HepG2 (cell line): ENCODE data around the gene SMC1B. TPM values are rescaled to one million over a fixed set of nuclear protein-coding genes. Genes with fewer than 3 reads are reported as not detected.

Experiments used
- ATF2 ChIP-seq: sonication (generic); formaldehyde crosslinking; IDR thresholded peaks from 2 replicates; pipeline ENCODE4 v1.4.0; 2020; ENCODE audit warnings: missing genetic modification reagents
- DMTF1 ChIP-seq: sonication (generic); formaldehyde crosslinking; IDR thresholded peaks from 2 replicates; pipeline ENCODE4 v1.4.0; 2020; ENCODE audit warnings: mild to moderate bottlenecking, missing genetic modification reagents
- IRF2 ChIP-seq: IDR thresholded peaks from 2 replicates; pipeline ENCODE4 v1.6.1; 2018; ENCODE audit warnings: missing genetic modification reagents, missing compliant biosample characterization
- RNF219 ChIP-seq: sonication (generic); formaldehyde crosslinking; IDR thresholded peaks from 2 replicates; pipeline ENCODE4 v1.5.0; 2020; ENCODE audit warnings: mild to moderate bottlenecking, missing genetic modification reagents
- THAP9 ChIP-seq: sonication (generic); formaldehyde crosslinking; IDR thresholded peaks from 2 replicates; pipeline ENCODE4; 2020; ENCODE audit warnings: missing genetic modification reagents, mild to moderate bottlenecking, borderline replicate concordance
- TMF1 ChIP-seq: sonication (generic); formaldehyde crosslinking; IDR thresholded peaks from 2 replicates; pipeline ENCODE4 v1.8.1; 2022; ENCODE audit warnings: low read depth, missing genetic modification reagents
- YEATS2 ChIP-seq: sonication (generic); formaldehyde crosslinking; IDR thresholded peaks from 2 replicates; pipeline ENCODE4 v1.4.0; 2020; ENCODE audit warnings: missing genetic modification reagents, borderline replicate concordance
- ZNF142 ChIP-seq: sonication (generic); formaldehyde crosslinking; IDR thresholded peaks from 2 replicates; pipeline ENCODE4 v1.4.0; 2020; ENCODE audit warnings: missing genetic modification reagents
- ZNF224 ChIP-seq: sonication (generic); formaldehyde crosslinking; IDR thresholded peaks from 2 replicates; pipeline ENCODE4 v1.5.0; 2020; ENCODE audit warnings: mild to moderate bottlenecking, missing genetic modification reagents
- ZNF256 ChIP-seq: sonication (generic); formaldehyde crosslinking; conservative IDR thresholded peaks from 2 replicates; pipeline ENCODE4 v1.4.0; 2020; ENCODE audit warnings: missing genetic modification reagents
- ZNF292 ChIP-seq: sonication (generic); formaldehyde crosslinking; IDR thresholded peaks from 2 replicates; pipeline ENCODE4 v1.8.1; 2022; ENCODE audit warnings: mild to moderate bottlenecking, low read depth, missing genetic modification reagents, borderline replicate concordance
- ZNF878 ChIP-seq: sonication (generic); formaldehyde crosslinking; IDR thresholded peaks from 2 replicates; pipeline ENCODE4 v1.8.1; 2023; ENCODE audit warnings: mild to moderate bottlenecking, missing genetic modification reagents, moderate library complexity
- polyA plus RNA-seq, 8 experiments: library from polyadenylated mRNA; depleted of rRNA in 3 of 8; stranded (reverse) in 7 of 8; unstranded in 1 of 8; fragments of >200 nt; fragmentation: Illumina TruSeq in 4 of 8; extraction: Trizol in 4 of 8; gene quantifications; 2 replicates each; pipeline versions ENCODE4 v1.2.1 to v1.2.3, GENCODE V29; 2011 to 2016; ENCODE audit warnings: low read depth in 4 of 8, missing spikeins in 1 of 8, mixed read lengths in 1 of 8; ENCODE audit not compliant: insufficient read depth in 1 of 8
- total RNA-seq, 5 experiments: library from RNA; depleted of rRNA; stranded (reverse); fragments of >200 nt; fragmentation: Illumina TruSeq; extraction: Trizol; gene quantifications; 2 replicates each; pipeline ENCODE4 v1.2.3, GENCODE V29; 2016; ENCODE audit warnings: low read depth in 1 of 5

Gene SMC1B
- total and polyA plus RNA-seq, 2 of the 13 experiments (the other 11 are each of a cell fraction or from before 2014, with no cell fraction given) = not detected

- TF ChIP-seq THAP9 (CRISPR knock-in tag) = no peak
- TF ChIP-seq TMF1 = no peak
- peak; percentile 84; the same call in 1 of the 2 replicates for TF ChIP-seq YEATS2 (CRISPR knock-in tag)
- TF ChIP-seq ZNF142 (CRISPR knock-in tag) = no peak
- TF ChIP-seq ZNF256 (CRISPR knock-in tag) = 0 out of 2 replicates have a peak, but pooled peaks have one; percentile 46
- TF ChIP-seq ZNF878 = no peak
- no peak for TF ChIP-seq DMTF1 (CRISPR knock-in tag)
- no peak for TF ChIP-seq ZNF292 (CRISPR knock-in tag)
- no peak for TF ChIP-seq ATF2 (CRISPR knock-in tag)
- 0 out of 2 replicates have a peak, but pooled peaks have one; percentile 16 for TF ChIP-seq ZNF224
- TF ChIP-seq RNF219 (CRISPR knock-in tag) = no peak
- 0 out of 2 replicates have a peak, but pooled peaks have one; percentile 38 for TF ChIP-seq IRF2 (CRISPR knock-in tag)
Measured at GRCh38 chr22:45413368-45414211, at the start of gene SMC1B, which contains the start of gene RIBC2 (continued).
